Measurements from ENCODE around the gene LEP.
"Not testable (repeated sequence)": the region's sequence is repeated elsewhere in the genome, so short reads cannot be mapped to it uniquely, and the experiment has no call there.

Gene LEP

GRCh38 chr7:128210590-128211570, 30.2 kb upstream of the LEP start:
- no peak for DNase-seq (ENCODE audit: low read depth)

- DNase-seq (ENCODE audit: low read depth), result no peak
These were observed 29.5 kb upstream of the LEP start for GRCh38 chr7:128211626-128212025.

GRCh38 chr7:128214463-128214862, 26.6 kb upstream of the LEP start:
- no peak for DNase-seq (ENCODE audit: low read depth)

DNA sequence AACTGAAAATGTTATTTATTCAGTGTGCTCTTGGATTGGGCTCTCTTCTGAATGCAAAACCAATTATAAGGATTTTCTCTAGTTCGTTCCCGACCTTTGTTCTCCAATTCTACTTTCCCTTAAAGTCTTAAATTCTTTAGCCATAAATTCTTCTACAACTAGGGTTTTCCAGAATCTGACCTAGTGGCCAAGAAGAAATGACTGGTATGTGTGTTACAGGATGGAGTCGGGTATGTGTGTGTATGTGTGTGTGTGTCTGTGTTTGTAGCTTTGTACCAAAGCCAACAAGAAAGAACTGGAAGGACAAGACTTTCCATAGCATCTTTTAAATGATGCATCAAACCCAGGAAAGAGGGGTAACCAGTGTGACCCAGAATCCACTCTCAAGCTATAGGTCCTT, 25.8 kb upstream of the LEP start:
- DNase-seq (ENCODE audit: low read depth), result no peak

- no peak for DNase-seq (ENCODE audit: low read depth)
These were observed 25.3 kb upstream of the LEP start for GRCh38 chr7:128215739-128216138.

DNA sequence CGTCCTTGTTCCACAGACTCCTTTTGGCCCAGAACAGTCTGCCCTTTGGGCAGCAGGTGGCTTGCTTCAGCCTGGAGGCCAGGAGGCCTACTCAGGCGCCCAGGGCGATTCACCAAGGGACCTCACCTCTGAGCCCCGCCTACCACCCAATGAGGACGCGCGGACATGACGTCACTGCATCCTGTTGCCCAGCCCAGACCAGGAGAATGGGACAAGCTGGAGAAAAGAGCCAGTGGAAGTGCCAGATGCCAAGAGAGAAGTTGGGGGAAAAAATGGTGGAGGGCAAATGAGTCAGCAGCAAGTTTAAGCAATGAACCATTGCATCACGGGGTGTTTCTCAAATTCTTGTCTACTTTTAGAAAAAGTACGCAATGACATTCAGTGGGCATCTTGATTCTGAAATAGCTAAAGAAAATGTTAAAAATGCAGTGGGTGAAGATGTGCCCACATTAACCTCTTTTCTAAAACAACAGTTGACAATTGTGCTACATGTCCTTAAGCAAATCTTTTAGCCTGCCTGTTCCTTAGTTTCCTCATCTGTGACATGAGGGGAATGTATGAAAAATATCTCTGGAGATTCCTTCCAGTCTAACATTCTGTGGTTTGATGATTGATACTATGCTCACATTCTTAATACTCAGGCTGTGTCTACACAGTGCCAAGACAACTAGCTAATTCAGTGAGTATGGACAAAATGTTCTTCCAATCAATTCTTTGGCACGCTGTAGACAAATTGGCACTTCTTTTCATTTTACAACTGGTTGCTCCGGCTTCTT, 23.9 kb upstream of the LEP start:
- no peak for DNase-seq (ENCODE audit: low read depth)

GRCh38 chr7:128217967-128218652, 23.0 kb upstream of the LEP start:
- DNase-seq (ENCODE audit: low read depth), result no peak

- no peak for DNase-seq (ENCODE audit: low read depth)
These were observed 21.4 kb upstream of the LEP start for GRCh38 chr7:128219636-128220035.

GRCh38 chr7:128221929-128222403, 19.1 kb upstream of the LEP start:
- DNase-seq (ENCODE audit: low read depth), result no peak

DNA sequence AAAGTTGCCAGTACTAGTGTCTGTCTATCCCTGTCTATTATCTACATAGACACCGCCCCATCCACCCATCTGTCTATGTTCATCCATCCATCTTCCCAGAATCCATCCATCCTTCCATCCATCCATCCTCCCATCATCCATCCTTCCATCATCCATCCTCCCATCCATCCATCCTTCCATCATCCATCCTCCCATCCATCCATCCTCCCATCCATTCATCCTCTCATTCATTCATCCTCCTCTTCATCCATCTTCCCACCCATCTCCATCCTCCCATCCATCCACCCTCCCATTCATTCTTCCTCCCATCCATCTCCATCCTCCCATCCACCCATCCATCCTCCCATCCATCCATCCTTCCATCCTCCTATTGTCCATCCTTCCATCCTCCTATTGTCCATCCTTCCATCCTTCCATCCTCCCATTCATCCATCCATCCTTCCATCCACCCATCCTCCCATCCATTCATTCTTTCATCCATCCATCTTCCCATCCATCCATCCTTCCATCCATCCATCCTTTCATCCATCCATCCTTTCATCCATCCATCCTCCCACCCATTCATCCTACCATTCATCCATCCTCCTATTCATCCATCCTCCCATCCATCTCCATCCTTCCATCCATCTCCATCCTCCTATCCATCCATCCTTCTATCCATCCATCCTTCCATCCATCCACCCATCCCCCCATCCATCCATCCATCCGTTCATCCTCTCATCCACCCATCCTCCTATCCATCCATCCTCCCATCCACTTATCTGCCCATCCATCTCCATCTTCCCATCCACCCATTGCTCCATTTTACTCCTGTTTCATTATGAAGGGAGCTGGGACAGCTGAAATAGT, 14.7 kb upstream of the LEP start:
- DNase-seq (ENCODE audit: low read depth), result no peak

DNA sequence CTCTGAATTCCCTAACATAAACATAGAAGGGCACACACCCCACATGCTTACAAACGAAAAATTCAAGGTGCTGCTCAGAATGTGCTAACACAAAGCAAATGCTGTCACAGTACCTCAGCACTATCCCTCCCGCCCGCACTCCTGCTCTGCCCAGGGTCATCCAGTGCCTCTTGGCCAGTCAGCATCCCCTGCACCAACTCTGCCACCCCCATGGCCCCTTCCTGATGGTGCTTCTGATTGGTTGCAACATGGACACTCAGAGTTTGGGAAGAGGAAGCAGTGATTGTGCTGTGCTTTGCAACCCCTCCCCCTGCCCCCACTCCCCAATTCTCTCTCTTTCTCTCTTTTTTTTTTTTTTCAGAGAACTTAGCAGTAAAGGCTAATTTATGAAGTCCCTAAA, 13.8 kb upstream of the LEP start:
- no peak for DNase-seq (ENCODE audit: low read depth)

DNA sequence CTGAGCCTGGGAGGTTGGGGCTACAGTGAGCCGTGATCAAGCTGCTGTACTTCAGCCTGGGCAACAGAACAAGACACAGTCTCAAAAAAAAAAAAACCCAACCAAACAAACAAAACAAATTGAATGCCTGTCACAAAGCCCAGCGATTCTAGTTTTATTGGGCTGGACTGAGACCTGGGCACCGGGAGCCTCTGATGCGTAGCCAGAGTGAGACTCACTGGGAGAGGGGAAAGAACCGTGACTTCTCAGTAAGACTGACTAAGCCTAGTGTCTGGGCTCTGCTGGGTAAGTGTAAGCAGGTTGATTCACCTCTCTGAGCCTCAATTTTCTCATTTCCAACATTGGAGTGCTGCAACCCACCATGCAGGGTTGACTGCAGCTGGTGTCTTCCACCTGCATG, 10.1 kb upstream of the LEP start:
- no peak for DNase-seq (ENCODE audit: low read depth)

GRCh38 chr7:128231677-128232076, 9.4 kb upstream of the LEP start:
- no peak for DNase-seq (ENCODE audit: low read depth)

DNA sequence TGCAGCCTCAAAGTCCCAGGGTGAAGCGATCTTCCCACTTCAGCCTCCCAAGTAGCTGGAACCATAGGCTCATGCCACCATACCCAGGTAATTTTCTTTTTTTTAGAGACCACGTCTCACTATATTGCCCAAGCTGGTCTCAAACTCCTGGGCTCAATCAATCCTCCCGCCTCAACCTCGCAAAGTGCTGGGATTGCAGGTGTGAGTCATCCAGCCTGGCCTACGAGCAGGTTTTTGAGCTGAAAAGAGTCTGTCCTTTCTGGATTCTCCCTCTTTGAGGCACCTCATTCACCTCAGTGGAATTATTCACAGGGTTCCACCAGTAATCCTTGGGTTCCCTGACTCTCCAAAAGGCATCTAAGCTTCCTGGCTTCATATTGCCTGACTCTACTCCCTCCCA, 7.6 kb upstream of the LEP start:
- DNase-seq (ENCODE audit: low read depth), result no peak

DNA sequence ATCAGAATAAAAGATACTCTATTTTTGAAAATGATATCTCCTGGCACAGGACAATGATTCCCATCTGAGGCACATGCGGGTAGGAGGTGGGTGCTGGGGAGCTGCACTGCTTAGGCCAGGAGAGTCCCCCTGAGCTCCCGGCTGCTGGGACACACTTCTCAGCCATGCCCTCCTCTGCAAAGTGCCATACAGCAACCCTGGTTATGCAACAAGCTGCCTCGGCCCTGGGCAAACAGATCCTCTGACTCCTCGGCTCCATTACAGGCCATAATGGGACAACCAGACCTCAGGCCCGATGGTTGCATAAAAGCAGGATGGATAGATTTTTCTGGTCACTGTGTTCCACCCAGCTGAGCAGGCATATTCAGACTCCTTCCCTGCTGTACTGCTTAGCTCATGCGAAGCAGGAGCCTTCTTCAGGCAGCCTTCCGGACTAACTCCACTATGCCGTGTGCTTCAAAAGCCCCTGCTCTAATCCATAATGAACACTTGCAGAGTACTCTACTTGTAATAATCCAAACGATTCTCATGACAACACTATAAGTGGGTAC, 6.5 kb upstream of the LEP start:
- DNase-seq (ENCODE audit: low read depth), result no peak

DNA sequence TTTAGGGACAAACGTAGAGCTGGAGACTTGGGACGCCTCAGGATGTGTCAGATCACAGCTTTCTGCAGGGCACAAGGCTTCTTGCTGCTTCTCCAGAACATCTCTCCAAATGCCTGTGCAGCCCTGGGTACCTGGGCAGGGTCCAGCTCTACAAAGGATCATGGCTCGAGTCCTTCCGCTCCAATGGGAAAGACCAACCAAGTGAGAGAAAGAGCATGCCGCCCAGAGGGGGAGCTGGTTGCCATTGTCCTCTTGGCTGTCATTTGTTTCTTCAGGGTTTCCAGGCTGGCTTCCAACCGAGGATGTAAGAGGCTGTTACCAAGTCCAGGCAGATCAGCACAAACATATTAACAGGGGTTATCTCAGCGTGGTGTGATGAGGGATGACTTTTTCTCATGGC, 5.6 kb upstream of the LEP start:
- no peak for DNase-seq (ENCODE audit: low read depth)

- no peak for DNase-seq (ENCODE audit: low read depth)
These were observed 4.0 kb upstream of the LEP start for GRCh38 chr7:128236924-128237586.

GRCh38 chr7:128239146-128239545, 1.9 kb upstream of the LEP start:
- DNase-seq (ENCODE audit: low read depth), result not testable (repeated sequence)

DNA sequence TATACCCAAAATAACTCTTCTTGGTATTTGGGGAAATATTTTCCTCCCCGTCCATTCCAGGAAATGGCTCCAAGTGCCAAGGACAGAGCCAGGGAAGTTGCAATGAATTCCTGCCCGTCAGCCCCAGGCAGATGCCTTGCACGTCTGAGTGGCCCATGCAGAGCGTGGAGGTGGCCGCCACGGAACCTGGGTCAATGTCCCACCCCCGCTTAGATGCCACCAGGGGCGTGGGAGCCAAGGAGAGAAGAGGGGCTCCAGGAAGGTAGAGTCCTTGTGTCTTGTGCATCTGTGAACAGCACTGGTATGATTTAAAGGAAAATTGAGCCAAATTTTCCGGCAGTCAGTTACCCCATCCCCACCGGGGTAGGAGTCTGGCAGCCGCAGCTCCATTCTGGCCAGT, 1.6 kb downstream of the LEP start:
- no peak for DNase-seq (ENCODE audit: low read depth)

DNA sequence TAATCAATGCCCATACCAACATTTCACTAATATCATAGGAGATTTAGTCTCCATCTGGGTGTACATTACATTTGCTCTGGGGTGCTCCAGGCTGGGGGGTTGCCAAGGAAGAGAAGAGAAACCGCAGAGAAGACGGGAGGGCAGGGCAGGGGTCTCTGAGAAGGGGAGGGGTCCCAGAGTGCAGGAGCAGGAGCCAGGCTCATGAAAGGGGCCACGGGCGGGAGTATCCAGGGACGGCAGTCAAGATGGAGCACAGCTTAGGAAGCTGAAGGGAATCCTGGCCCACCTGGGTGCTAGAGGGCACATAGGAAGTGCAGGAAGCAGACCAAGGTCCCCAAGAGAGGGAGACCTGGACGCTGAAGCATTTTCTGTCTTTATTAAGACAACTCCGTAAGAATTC, 2.2 kb downstream of the LEP start:
- DNase-seq (ENCODE audit: low read depth), result no peak

GRCh38 chr7:128244861-128245260, 3.8 kb downstream of the LEP start:
- no peak for DNase-seq (ENCODE audit: low read depth)
